NT2/D1 (cell line): ENCODE data around the gene ALDH4A1.

Experiments
- SUZ12 ChIP-seq: IDR thresholded peaks from 2 replicates; pipeline ENCODE4 v1.6.1; 2011; ENCODE audit not compliant: insufficient read length, insufficient read depth; ENCODE audit errors: extremely low read depth
- YY1 ChIP-seq: IDR thresholded peaks from 2 replicates; pipeline ENCODE4 v1.6.1; 2011; ENCODE audit not compliant: insufficient read length, insufficient read depth
- ZNF274 ChIP-seq: IDR thresholded peaks from 2 replicates; pipeline ENCODE4 v1.6.1; 2011; ENCODE audit warnings: mild to moderate bottlenecking, low read depth, low read length

- TF ChIP-seq ZNF274 (no peak), YY1 (no peak), SUZ12 (no peak)
Observed at GRCh38 chr1:18927082-18927653, 24.8 kb upstream of the ALDH4A1 start.
